NOMO-1 treated with DMSO at 0.1 percent for 48 hours (cell line): ENCODE measurements around the gene PFDN4.
"Not testable (repeated sequence)": the region's sequence is repeated elsewhere in the genome, so short reads cannot be mapped to it uniquely, and the experiment has no call there.

ENCODE experiments used
- DNase-seq: peaks from one replicate; lab custom pipeline; 2025; ENCODE audit not compliant: unreplicated experiment; lab: John Stamatoyannopoulos, UW

The PFDN4 gene

GRCh38 chr20:54265791-54266190 lies 57.9 kb downstream of the PFDN4 start:
- not testable (repeated sequence) for DNase-seq

GRCh38 chr20:54266844-54267243 lies 59.0 kb downstream of the PFDN4 start:
- no peak for DNase-seq

GRCh38 chr20:54267483-54268003 lies 59.7 kb downstream of the PFDN4 start:
- no peak for DNase-seq

- DNase-seq = no peak
These were observed 61.1 kb downstream of the PFDN4 start for GRCh38 chr20:54268941-54269340.
